Muscle layer of duodenum (tissue), 2 donors: ENCODE data around the gene PSEN2.
"Not testable (repeated sequence)": the region's sequence is repeated elsewhere in the genome, so short reads cannot be mapped to it uniquely, and the experiment has no call there.

Experiments
- H3K27ac ChIP-seq: one replicate; pipeline ENCODE4 v1.7.0; 2013; ENCODE audit warnings: mild to moderate bottlenecking, low read length
- H3K27me3 ChIP-seq: one replicate; pipeline ENCODE4 v1.7.0; 2013; ENCODE audit warnings: low read depth, mild to moderate bottlenecking, control low read depth, low read length
- H3K36me3 ChIP-seq, 2 donors: one replicate each; pipeline ENCODE4 v1.7.0; 2013; ENCODE audit warnings: low read length in 2 of 2, control low read depth in 1 of 2, mild to moderate bottlenecking in 1 of 2; ENCODE audit not compliant: insufficient read depth in 2 of 2, control insufficient read depth in 1 of 2
- H3K4me1 ChIP-seq, 2 donors: one replicate each; pipeline ENCODE4 v1.7.0; 2013; ENCODE audit warnings: low read length in 2 of 2, mild to moderate bottlenecking in 2 of 2, control low read depth in 1 of 2, moderate library complexity in 1 of 2; ENCODE audit not compliant: insufficient read depth in 2 of 2, control insufficient read depth in 1 of 2
- H3K4me3 ChIP-seq, 2 donors: one replicate each; pipeline ENCODE4 v1.7.0; 2013; ENCODE audit warnings: low read length in 2 of 2, low read depth in 1 of 2, mild to moderate bottlenecking in 1 of 2
- H3K9me3 ChIP-seq, 2 donors: one replicate each; pipeline ENCODE4 v1.7.0; 2013; ENCODE audit warnings: low read length in 2 of 2, control low read depth in 1 of 2, mild to moderate bottlenecking in 1 of 2; ENCODE audit not compliant: control insufficient read depth in 1 of 2
- donor health status: healthy.

PSEN2 gene

GRCh38 chr1:226831953-226832352 lies 38.5 kb upstream of the PSEN2 start:
- Histone ChIP-seq H3K27ac (no peak overlapping the region), H3K4me3 (no peak overlapping the region), H3K4me1 (peaks cover 6 to 11% of the 10 kb centered on the region in 2 donors), H3K9me3 (no peaks in the 10 kb centered on the region), H3K27me3 (no peaks in the 10 kb centered on the region), H3K36me3 (no peaks in the 10 kb centered on the region)

- Histone ChIP-seq H3K4me3 (no peak overlapping the region), H3K9me3 (no peaks in the 10 kb centered on the region), H3K27ac (no peak overlapping the region), H3K4me1 (peaks cover under 1 to 4% of the 10 kb centered on the region in 2 donors), H3K27me3 (no peaks in the 10 kb centered on the region), H3K36me3 (no peaks in the 10 kb centered on the region)
Observed at GRCh38 chr1:226832613-226833012, 37.8 kb upstream of the PSEN2 start.

GRCh38 chr1:226834179-226834578 lies 36.2 kb upstream of the PSEN2 start:
- not testable (repeated sequence) for H3K36me3 ChIP-seq, H3K27ac ChIP-seq, H3K27me3 ChIP-seq, H3K4me3 ChIP-seq, H3K4me1 ChIP-seq, H3K9me3 ChIP-seq

GRCh38 chr1:226835396-226835795 lies 35.0 kb upstream of the PSEN2 start:
- H3K4me1 ChIP-seq, H3K4me3 ChIP-seq: not testable (repeated sequence)

GRCh38 chr1:226837966-226838365 lies 32.5 kb upstream of the PSEN2 start:
- H3K4me3 ChIP-seq, H3K4me1 ChIP-seq, H3K27me3 ChIP-seq, H3K9me3 ChIP-seq, H3K36me3 ChIP-seq, H3K27ac ChIP-seq: not testable (repeated sequence)

More at GRCh38 chr1:226835396-226835795, 35.0 kb upstream of the PSEN2 start:
- H3K36me3 ChIP-seq, H3K27ac ChIP-seq, H3K27me3 ChIP-seq, H3K9me3 ChIP-seq: not testable (repeated sequence)

- Histone ChIP-seq H3K27me3 (no peaks in the 10 kb centered on the region), H3K9me3 (no peaks in the 10 kb centered on the region)
Observed at GRCh38 chr1:226838456-226838855, 32.0 kb upstream of the PSEN2 start.

GRCh38 chr1:226845624-226846023 lies 24.8 kb upstream of the PSEN2 start:
- Histone ChIP-seq H3K27me3 (no peaks in the 10 kb centered on the region), H3K4me1 (no peaks in the 10 kb centered on the region), H3K9me3 (no peaks in the 10 kb centered on the region), H3K27ac (no peak overlapping the region), H3K36me3 (no peaks in the 10 kb centered on the region), H3K4me3 (no peak overlapping the region)

More at GRCh38 chr1:226838456-226838855, 32.0 kb upstream of the PSEN2 start:
- no peak overlapping the region for H3K4me3 ChIP-seq
- no peaks in the 10 kb centered on the region for H3K36me3 ChIP-seq
- H3K4me1 ChIP-seq = no peaks in the 10 kb centered on the region
- no peak overlapping the region for H3K27ac ChIP-seq

GRCh38 chr1:226846786-226847185 lies 23.6 kb upstream of the PSEN2 start:
- Histone ChIP-seq H3K9me3 (no peaks in the 10 kb centered on the region), H3K27ac (no peak overlapping the region), H3K27me3 (no peaks in the 10 kb centered on the region), H3K4me3 (no peak overlapping the region), H3K36me3 (no peaks in the 10 kb centered on the region), H3K4me1 (no peaks in the 10 kb centered on the region)

- not testable (repeated sequence) for H3K4me1 ChIP-seq
Observed at GRCh38 chr1:226854548-226854947, 15.9 kb upstream of the PSEN2 start.

GRCh38 chr1:226862890-226863289 lies 7.5 kb upstream of the PSEN2 start:
- peaks cover 0 to 12% of the 10 kb centered on the region in 2 donors for H3K4me1 ChIP-seq
- H3K9me3 ChIP-seq = no peaks in the 10 kb centered on the region
- no peak overlapping the region for H3K4me3 ChIP-seq
- no peaks in the 10 kb centered on the region for H3K27me3 ChIP-seq
- H3K27ac ChIP-seq = no peak overlapping the region
- no peaks in the 10 kb centered on the region for H3K36me3 ChIP-seq

More at GRCh38 chr1:226854548-226854947, 15.9 kb upstream of the PSEN2 start:
- not testable (repeated sequence) for H3K9me3 ChIP-seq, H3K27ac ChIP-seq, H3K4me3 ChIP-seq, H3K27me3 ChIP-seq, H3K36me3 ChIP-seq

- no peak overlapping the region for H3K27ac ChIP-seq
- H3K4me1 ChIP-seq = peaks cover 0 to 12% of the 10 kb centered on the region in 2 donors
- no peaks in the 10 kb centered on the region for H3K9me3 ChIP-seq
- H3K27me3 ChIP-seq = no peaks in the 10 kb centered on the region
- H3K36me3 ChIP-seq = no peaks in the 10 kb centered on the region
- H3K4me3 ChIP-seq = no peak overlapping the region
Observed at GRCh38 chr1:226863446-226863845, 7.0 kb upstream of the PSEN2 start.

GRCh38 chr1:226864311-226864710 lies 6.1 kb upstream of the PSEN2 start:
- no peak overlapping the region for H3K27ac ChIP-seq
- H3K27me3 ChIP-seq = no peaks in the 10 kb centered on the region
- H3K36me3 ChIP-seq = no peaks in the 10 kb centered on the region

More at GRCh38 chr1:226864311-226864710, 6.1 kb upstream of the PSEN2 start:
- Histone ChIP-seq H3K4me1 (peaks cover 0 to 12% of the 10 kb centered on the region in 2 donors), H3K9me3 (no peaks in the 10 kb centered on the region), H3K4me3 (no peak overlapping the region)
